CD14-positive monocyte (primary cell): Measurements from ENCODE around the gene MARCKS. TPM values are rescaled to one million over a fixed set of nuclear protein-coding genes. Genes with fewer than 3 reads are reported as not detected.
A peak's percentile ranks its signal among the peaks of the same experiment; 100 is the strongest.

ENCODE experiments used
- DNase-seq, 3 donors: peaks; one replicate each; pipeline ENCODE4 v3.0.0-alpha.2; 2011 to 2022
- H2AFZ ChIP-seq: 2 replicates; pipeline ENCODE4 v1.6.0; 2012; ENCODE audit warnings: mild to moderate bottlenecking, low read depth, low read length, inconsistent platforms; ENCODE audit not compliant: insufficient read depth, poor library complexity, severe bottlenecking
- H3K27ac ChIP-seq, 2 donors: 1 replicate in 1 of 2; 2 replicates in 1 of 2; pipeline ENCODE4 v1.5.1; 2012 to 2013; ENCODE audit warnings: low read length in 2 of 2, control low read depth in 1 of 2, inconsistent platforms in 1 of 2, low read depth in 1 of 2, mild to moderate bottlenecking in 1 of 2
- H3K27me3 ChIP-seq, 2 donors: one replicate each; pipeline versions ENCODE4 v1.6.0 to v1.6.1; 2011 to 2013; ENCODE audit warnings: low read length in 2 of 2; ENCODE audit not compliant: control insufficient read depth in 2 of 2, insufficient read depth in 2 of 2
- H3K36me3 ChIP-seq, 2 donors: replicated peaks in 1 of 2; 1 replicate in 1 of 2; 2 replicates in 1 of 2; pipeline versions ENCODE4 v1.5.1 to v1.6.1; 2012 to 2013; ENCODE audit warnings: low read length in 2 of 2, control low read depth in 1 of 2, inconsistent platforms in 1 of 2, mild to moderate bottlenecking in 1 of 2; ENCODE audit not compliant: insufficient read depth in 2 of 2, control insufficient read depth in 1 of 2
- H3K4me1 ChIP-seq, 2 donors: 1 replicate in 1 of 2; 2 replicates in 1 of 2; pipeline versions ENCODE4 v1.5.1 to v1.6.1; 2012 to 2013; ENCODE audit warnings: low read length in 2 of 2, control low read depth in 1 of 2, inconsistent platforms in 1 of 2, mild to moderate bottlenecking in 1 of 2, moderate library complexity in 1 of 2; ENCODE audit not compliant: insufficient read depth in 2 of 2, control insufficient read depth in 1 of 2
- H3K4me2 ChIP-seq: replicated peaks from 2 replicates; pipeline ENCODE3; 2012; ENCODE audit warnings: low read length, moderate library complexity, mild to moderate bottlenecking; ENCODE audit not compliant: poor library complexity, severe bottlenecking; ENCODE audit errors: extremely low read depth
- H3K4me3 ChIP-seq, 3 experiments: fragments of 200-600 bp in 1 of 3; sonication (generic) in 1 of 3; replicated peaks in 1 of 3; 1 replicate in 2 of 3; 2 replicates in 1 of 3; pipeline ENCODE4 v1.5.1; 2011 to 2013; ENCODE audit warnings: low read length in 3 of 3, mild to moderate bottlenecking in 3 of 3, control low read depth in 2 of 3, low read depth in 2 of 3, inconsistent platforms in 1 of 3, moderate library complexity in 1 of 3
- H3K79me2 ChIP-seq: 2 replicates; pipeline ENCODE4 v1.6.0; 2012; ENCODE audit warnings: mild to moderate bottlenecking, control low read depth, inconsistent platforms, low read length, moderate library complexity; ENCODE audit not compliant: insufficient read depth
- H3K9ac ChIP-seq: 2 replicates; pipeline ENCODE4 v1.6.0; 2017; ENCODE audit warnings: low read length, mild to moderate bottlenecking; ENCODE audit not compliant: insufficient read depth, poor library complexity, severe bottlenecking
- H3K9me3 ChIP-seq, 2 donors: replicated peaks in 1 of 2; 1 replicate in 1 of 2; 2 replicates in 1 of 2; pipeline versions ENCODE4 v1.5.1 to v1.6.1; 2012 to 2013; ENCODE audit warnings: low read length in 2 of 2, control low read depth in 1 of 2; ENCODE audit not compliant: control insufficient read depth in 1 of 2, insufficient read depth in 1 of 2
- H4K20me1 ChIP-seq: 2 replicates; pipeline ENCODE4 v1.6.0; 2012; ENCODE audit warnings: mild to moderate bottlenecking, low read length, control low read depth, moderate library complexity; ENCODE audit not compliant: insufficient read depth
- H3K27ac Mint-ChIP-seq, 7 donors: one replicate each; pipeline ENCODE4 v1.8.0; 2020; ENCODE audit warnings: mild to moderate bottlenecking in 7 of 7, mixed read lengths in 7 of 7, moderate library complexity in 6 of 7, inconsistent platforms in 2 of 7
- H3K27me3 Mint-ChIP-seq, 3 donors: one replicate each; pipeline ENCODE4 v1.8.0; 2021 to 2022; ENCODE audit warnings: low read depth in 3 of 3, mild to moderate bottlenecking in 3 of 3, mixed read lengths in 3 of 3, moderate library complexity in 3 of 3, inconsistent platforms in 1 of 3
- H3K36me3 Mint-ChIP-seq, 2 donors: one replicate each; pipeline ENCODE4 v1.8.0; 2020; ENCODE audit warnings: mixed read lengths in 2 of 2, inconsistent platforms in 1 of 2, mild to moderate bottlenecking in 1 of 2
- H3K4me1 Mint-ChIP-seq: one replicate; pipeline ENCODE4 v1.8.0; 2020; ENCODE audit warnings: mild to moderate bottlenecking, mixed read lengths
- H3K4me3 Mint-ChIP-seq, 2 donors: one replicate each; pipeline ENCODE4 v1.8.0; 2020; ENCODE audit warnings: mild to moderate bottlenecking in 2 of 2, mixed read lengths in 2 of 2, moderate library complexity in 1 of 2
- H3K9me3 Mint-ChIP-seq, 7 donors: one replicate each; pipeline ENCODE4 v1.8.0; 2020 to 2022; ENCODE audit warnings: mixed read lengths in 7 of 7, mild to moderate bottlenecking in 6 of 7, moderate library complexity in 6 of 7, inconsistent platforms in 2 of 7
- WGBS: methylation state at CpG from one replicate; pipeline ENCODE4 v1.1.5; 2013; ENCODE audit warnings: missing lambda C conversion rate; ENCODE audit not compliant: insufficient coverage; 5-methylcytosine and 5-hydroxymethylcytosine counted together
- intact Hi-C, 2 donors: fragments of 100-400 bp; cut with micrococcal nuclease; formaldehyde crosslinking; loops; one replicate each; pipeline versions ENCODE4 v1.15.0 to v1.15.1; 2023
- polyA minus RNA-seq: library from RNA; depleted of rRNA, polyadenylated mRNA; stranded (reverse); fragments of >200 nt; gene quantifications from 2 replicates; pipeline ENCODE4 v1.2.3, GENCODE V29; 2012
- polyA plus RNA-seq, 3 donors: library from polyadenylated mRNA; depleted of rRNA in 1 of 3; unstranded in 2 of 3; stranded (reverse) in 1 of 3; fragments of 300-500 nt in 2 of 3; fragments of >200 nt in 1 of 3; fragmentation: Illumina TruSeq in 2 of 3; gene quantifications; 1 replicate in 2 of 3; 2 replicates in 1 of 3; pipeline ENCODE4 v1.2.3, GENCODE V29; 2012 to 2021
- total RNA-seq, 12 experiments: library from RNA in 1 of 12; stranded (reverse) in 1 of 12; fragments of 120-200 nt in 1 of 12; gene quantifications; one replicate each; pipeline ENCODE4 v1.2.4 and lab custom pipeline; 2013 to 2026; ENCODE audit warnings: mixed read lengths in 6 of 12, inconsistent platforms in 1 of 12
- TF ChIP-seq, protein P1 (sequence below): fragments of 200-600 bp; IDR thresholded peaks from one replicate; pipeline ENCODE4 v1.8.0; 2022; ENCODE audit warnings: antibody characterized with exemption, mild to moderate bottlenecking

Gene MARCKS, protein sequence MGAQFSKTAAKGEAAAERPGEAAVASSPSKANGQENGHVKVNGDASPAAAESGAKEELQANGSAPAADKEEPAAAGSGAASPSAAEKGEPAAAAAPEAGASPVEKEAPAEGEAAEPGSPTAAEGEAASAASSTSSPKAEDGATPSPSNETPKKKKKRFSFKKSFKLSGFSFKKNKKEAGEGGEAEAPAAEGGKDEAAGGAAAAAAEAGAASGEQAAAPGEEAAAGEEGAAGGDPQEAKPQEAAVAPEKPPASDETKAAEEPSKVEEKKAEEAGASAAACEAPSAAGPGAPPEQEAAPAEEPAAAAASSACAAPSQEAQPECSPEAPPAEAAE
- total RNA-seq (2013), result 130 TPM
- polyA plus RNA-seq (10 to 100 TPM; 12.1 to 22.9 (median 14.4) TPM), polyA minus RNA-seq (43.4 and 120 TPM in 2 replicates), total RNA-seq (lab: John Stamatoyannopoulos, UW) (238 to 2,610 (median 461) reads per million in 11 experiments)

GRCh38 chr6:113856625-113857555 lies at the start of gene MARCKS:
Gene MARCKS, plus strand, starts transcription at chr6:113857345. Its CDS starts 401 bp downstream, at chr6:113857746.
- Histone ChIP-seq H3K4me3 (peak within 1 kb of the TSS; percentile 74 to 98 (median 94)), H3K36me3 (peaks cover 4 to 14% of the 10 kb centered on the region in 2 donors), H3K79me2 (peaks cover 21% of the 10 kb centered on the region), H2AFZ (peak within 1 kb of the TSS; percentile 87), H3K4me1 (peaks cover 25 to 34% of the 10 kb centered on the region in 2 donors), H3K27me3 (no peaks in the 10 kb centered on the region), H3K27ac (peak within 1 kb of the TSS; percentile 98), H3K9me3 (no peaks in the 10 kb centered on the region), H3K9ac (peak within 1 kb of the TSS; percentile 97), H4K20me1 (peaks cover 21% of the 10 kb centered on the region), H3K4me2 (peak within 1 kb of the TSS; percentile 99)
- DNase-seq, result peak; percentile 81 to 91 (median 82)
- TF ChIP-seq, protein P1, sequence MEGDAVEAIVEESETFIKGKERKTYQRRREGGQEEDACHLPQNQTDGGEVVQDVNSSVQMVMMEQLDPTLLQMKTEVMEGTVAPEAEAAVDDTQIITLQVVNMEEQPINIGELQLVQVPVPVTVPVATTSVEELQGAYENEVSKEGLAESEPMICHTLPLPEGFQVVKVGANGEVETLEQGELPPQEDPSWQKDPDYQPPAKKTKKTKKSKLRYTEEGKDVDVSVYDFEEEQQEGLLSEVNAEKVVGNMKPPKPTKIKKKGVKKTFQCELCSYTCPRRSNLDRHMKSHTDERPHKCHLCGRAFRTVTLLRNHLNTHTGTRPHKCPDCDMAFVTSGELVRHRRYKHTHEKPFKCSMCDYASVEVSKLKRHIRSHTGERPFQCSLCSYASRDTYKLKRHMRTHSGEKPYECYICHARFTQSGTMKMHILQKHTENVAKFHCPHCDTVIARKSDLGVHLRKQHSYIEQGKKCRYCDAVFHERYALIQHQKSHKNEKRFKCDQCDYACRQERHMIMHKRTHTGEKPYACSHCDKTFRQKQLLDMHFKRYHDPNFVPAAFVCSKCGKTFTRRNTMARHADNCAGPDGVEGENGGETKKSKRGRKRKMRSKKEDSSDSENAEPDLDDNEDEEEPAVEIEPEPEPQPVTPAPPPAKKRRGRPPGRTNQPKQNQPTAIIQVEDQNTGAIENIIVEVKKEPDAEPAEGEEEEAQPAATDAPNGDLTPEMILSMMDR, result no peak
- Mint-ChIP-seq H3K4me3 (no peak within 1 kb of the TSS), H3K9me3 (peaks cover 0 to 7% (median 0%) of the 10 kb centered on the region in 7 donors), H3K36me3 (peaks cover 15 to 23% of the 10 kb centered on the region in 2 donors), H3K27ac (no peak within 1 kb of the TSS), H3K4me1 (peaks cover 11% of the 10 kb centered on the region), H3K27me3 (peaks cover 5 to 26% (median 6%) of the 10 kb centered on the region in 3 donors)
- intact Hi-C loops, result loop anchor here (2.0 to 10.0 kb wide), 6 partner anchors 50 to 550 kb away; no protein-coding TSS in a partner anchor
- WGBS, result 0% methylated on average over 11 of the region's 49 CpGs

- H3K27me3 ChIP-seq, result no peaks in the 10 kb centered on the region
- peak overlapping the region; percentile 79 to 93 (median 92) for H3K27ac Mint-ChIP-seq
- DNase-seq, result peak; percentile 71 to 83 (median 78)
- no peaks in the 10 kb centered on the region for H3K36me3 ChIP-seq
- peaks cover 65% of the 10 kb centered on the region for H3K4me1 Mint-ChIP-seq
- peak overlapping the region in 2 of 3 experiments; percentile 13 to 52 for H3K4me3 ChIP-seq
- H3K27ac ChIP-seq, result peak overlapping the region; percentile 81 to 91
- peak overlapping the region; percentile 10 for H3K9ac ChIP-seq
- H3K9me3 ChIP-seq, result no peaks in the 10 kb centered on the region
- WGBS, result 0% methylated on average over 3 of the region's 5 CpGs
- peaks cover 0 to 6% of the 10 kb centered on the region in 2 donors for H3K36me3 Mint-ChIP-seq
- peaks cover 64% of the 10 kb centered on the region in 2 donors for H3K4me1 ChIP-seq
- peak overlapping the region; percentile 51 for H3K4me2 ChIP-seq
- TF ChIP-seq, protein P1, result no peak
- H3K4me3 Mint-ChIP-seq, result peak overlapping the region in 1 of 2 donors; percentile 89
- peak overlapping the region; percentile 1 for H2AFZ ChIP-seq
- H4K20me1 ChIP-seq, result no peaks in the 10 kb centered on the region
- no peaks in the 10 kb centered on the region for H3K79me2 ChIP-seq
- H3K9me3 Mint-ChIP-seq, result peaks cover 0 to 4% (median 0%) of the 10 kb centered on the region in 7 donors
- intact Hi-C loops, result loop anchor here in 1 of 2 donors (5.0 kb wide), 2 partner anchors 38 to 47 kb away; partner anchors contain the start of gene MARCKS
- peaks cover 0 to 4% (median 0%) of the 10 kb centered on the region in 3 donors for H3K27me3 Mint-ChIP-seq
These were observed 47.3 kb upstream of the MARCKS start for GRCh38 chr6:113809826-113810225.
